COLO668 (cell line): Measurements from ENCODE around the gene ISCA2.

ENCODE experiments used
- DNase-seq: peaks from one replicate; lab custom pipeline; 2025; ENCODE audit not compliant: unreplicated experiment; lab: John Stamatoyannopoulos, UW

Gene ISCA2

DNA sequence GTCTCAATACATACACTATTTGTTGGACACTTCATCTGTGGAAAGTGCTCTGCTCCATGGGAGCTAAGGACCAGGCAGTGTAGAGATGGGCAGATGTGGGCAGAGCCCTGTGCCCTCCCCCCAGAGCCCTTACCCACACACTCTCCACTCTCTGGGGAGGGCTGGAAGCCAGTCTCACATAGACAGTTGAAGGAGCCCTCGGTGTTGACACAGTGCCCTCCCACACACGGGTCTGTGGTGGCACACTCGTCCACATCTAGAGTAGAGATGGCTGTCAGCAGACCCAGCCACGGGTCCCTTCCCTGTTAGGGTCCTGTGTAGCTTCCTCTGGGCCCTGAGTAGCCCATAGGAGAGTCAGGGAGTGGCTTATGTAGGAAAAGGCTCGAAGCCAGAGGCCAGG, 14.3 kb downstream of the ISCA2 start:
- no peak for DNase-seq

GRCh38 chr14:74508292-74508731, 14.7 kb downstream of the ISCA2 start:
- DNase-seq = no peak

- no peak for DNase-seq
Observed at GRCh38 chr14:74508844-74509428, 15.4 kb downstream of the ISCA2 start.

GRCh38 chr14:74509587-74510222, 16.1 kb downstream of the ISCA2 start:
- no peak for DNase-seq

DNA sequence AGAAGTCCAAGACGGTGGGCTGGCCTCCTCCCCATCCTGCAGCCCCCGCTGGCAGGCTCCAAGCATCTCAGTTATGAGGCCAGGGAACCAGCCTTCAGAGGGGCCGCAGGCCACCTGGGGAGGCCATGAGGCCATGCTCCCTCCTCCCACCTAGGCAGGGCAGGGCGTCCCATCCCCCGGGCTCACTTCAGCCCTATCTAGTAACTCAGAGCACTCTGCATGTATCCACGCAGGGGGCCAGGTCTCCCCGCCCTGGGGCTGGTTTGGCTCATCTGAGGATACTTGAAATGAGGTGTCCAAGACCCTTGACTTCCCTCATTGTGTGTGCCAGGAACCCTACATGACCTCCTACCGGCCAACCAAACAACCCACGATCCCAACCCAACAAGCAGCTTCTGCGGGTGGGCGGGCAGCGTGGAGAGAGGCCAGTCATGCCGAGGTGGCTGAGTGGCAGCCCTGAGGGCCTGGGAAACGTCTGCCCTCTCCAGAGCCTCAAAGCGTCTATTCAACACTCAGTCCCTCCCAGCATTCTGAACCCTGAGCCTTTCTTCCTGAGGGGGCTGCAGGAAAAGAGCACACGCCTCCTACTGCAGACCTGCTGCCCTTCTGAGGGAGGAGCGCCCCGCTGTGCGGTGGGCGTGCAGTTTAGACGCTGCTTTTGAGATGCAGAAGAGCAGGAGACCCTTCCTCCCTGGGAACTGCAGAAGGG, 16.8 kb downstream of the ISCA2 start:
- no peak for DNase-seq

- DNase-seq = no peak
Observed at GRCh38 chr14:74510959-74511409, 17.4 kb downstream of the ISCA2 start.

DNA sequence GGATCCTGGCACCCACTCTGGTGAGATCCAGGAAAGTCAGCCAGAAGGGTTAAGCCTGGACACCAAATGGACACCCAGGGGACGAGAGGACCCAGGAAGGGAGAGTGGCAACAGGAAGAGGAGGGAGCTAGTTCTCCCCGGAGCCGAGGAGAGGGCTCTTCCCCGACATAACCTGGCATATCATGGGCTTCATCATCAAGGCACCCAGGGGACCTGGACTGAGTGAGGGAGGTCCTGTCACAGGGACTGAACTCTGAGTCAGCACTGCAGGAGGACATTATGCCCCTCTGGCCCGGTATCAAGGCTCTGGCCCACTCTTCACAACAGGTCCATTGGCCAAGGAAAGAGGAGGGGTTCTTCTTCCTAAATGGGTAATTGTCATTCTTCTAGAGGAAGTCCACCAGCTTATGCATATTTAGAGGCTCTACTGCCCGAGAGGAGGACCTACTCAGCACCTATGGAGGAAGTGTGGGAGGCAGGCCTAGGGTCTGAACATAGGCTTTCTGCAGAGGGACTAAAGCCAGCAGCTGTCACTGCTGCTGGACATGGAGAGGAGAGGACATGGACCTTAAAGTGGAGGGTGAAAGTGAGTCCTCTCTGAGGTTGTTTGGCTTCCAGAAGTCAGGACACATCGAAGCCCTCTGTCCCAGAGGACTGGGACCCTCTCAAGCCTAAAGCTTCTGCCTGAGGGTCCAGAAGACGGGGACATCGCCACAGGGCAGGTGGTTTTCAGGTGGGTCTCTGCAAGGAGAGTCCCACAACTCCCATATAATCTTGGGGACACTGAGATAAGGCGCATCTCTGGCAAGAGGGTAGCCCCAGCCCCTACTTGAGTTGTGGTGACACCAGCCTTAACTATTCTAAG, 18.6 kb downstream of the ISCA2 start:
- no peak for DNase-seq

GRCh38 chr14:74514471-74514941, 20.9 kb downstream of the ISCA2 start:
- DNase-seq = no peak

GRCh38 chr14:74515891-74516412, 22.4 kb downstream of the ISCA2 start:
- DNase-seq = no peak

GRCh38 chr14:74516451-74517160, 23.0 kb downstream of the ISCA2 start:
- no peak for DNase-seq

DNA sequence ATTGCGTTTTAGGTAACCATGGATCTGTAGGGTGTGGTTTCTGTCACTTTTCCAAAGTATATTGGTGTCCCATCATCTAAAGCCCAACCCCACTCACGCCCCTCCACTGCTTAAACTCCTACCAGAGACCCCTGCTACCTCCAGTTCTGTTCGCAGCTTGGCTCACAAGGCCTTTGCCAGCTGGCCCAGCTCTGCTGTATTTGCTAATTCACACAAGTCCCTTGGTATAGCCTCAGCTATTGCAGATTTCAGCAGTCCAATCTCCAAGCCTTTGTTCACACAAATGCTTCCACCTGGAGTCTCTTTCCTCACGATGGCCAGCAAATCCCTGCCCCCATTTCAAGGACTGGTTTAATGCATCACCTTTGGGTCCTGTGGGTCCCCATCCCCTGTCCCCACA, 24.2 kb downstream of the ISCA2 start:
- DNase-seq = peak; percentile 33

DNA sequence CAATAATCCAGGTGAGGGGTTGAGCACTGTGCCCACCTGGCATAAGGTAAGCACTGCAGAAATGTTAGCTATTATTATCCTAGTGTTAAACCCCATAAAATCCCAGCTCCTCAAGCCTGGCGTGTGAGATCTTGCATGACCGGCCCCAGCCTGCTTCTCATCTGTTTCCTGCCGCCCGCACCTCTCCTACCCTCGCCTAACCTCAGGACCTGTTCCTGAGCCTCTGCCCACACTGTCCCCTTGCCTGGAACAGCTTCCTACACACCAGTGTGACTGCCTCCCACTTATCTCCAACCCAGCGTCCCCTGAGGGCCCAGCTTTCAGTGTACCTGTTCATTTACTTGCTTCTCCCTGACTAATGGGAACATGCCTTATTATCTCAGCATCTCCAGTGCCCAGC, 24.7 kb downstream of the ISCA2 start:
- peak; percentile 33 for DNase-seq

DNA sequence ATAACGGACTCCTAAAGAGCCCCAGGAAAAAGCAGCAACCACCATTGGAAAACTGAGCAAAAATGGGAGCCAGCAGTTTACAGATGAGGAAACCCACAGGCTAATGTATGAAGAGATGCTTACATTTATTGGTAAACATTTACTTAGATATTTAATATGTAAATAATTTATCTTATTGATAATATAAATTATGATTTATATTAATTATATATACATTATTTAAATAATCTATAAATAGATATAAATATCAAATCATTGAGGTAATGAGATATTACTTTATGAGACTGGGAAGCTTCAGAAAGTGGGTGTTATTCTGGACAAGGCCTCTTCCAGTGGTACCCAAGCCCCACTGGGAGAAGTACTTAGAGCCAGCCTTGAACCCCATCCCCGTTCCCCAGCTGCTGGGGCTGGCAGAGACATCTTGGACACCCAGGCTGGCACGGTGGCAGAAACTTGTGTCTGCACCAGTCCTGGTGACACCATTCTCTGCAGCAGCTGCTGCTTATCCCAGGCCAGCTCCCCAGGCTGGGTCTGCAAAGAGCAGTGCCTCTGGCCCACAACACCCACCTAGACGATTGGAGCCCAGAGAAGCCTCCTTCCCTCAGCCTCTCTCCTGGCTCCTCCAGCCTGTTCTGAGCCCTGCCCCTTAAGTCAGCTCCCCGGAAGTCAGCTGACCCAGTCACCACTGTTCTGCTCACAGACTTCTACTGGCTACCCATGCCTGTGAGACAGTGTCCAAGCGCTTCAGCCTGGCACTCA, 25.9 kb downstream of the ISCA2 start:
- DNase-seq = no peak

- no peak for DNase-seq
Observed at GRCh38 chr14:74521756-74522155, 28.2 kb downstream of the ISCA2 start.

- no peak for DNase-seq
Observed at GRCh38 chr14:74522740-74523139, 29.2 kb downstream of the ISCA2 start.

GRCh38 chr14:74524076-74524811, 30.7 kb downstream of the ISCA2 start:
- DNase-seq = no peak

DNA sequence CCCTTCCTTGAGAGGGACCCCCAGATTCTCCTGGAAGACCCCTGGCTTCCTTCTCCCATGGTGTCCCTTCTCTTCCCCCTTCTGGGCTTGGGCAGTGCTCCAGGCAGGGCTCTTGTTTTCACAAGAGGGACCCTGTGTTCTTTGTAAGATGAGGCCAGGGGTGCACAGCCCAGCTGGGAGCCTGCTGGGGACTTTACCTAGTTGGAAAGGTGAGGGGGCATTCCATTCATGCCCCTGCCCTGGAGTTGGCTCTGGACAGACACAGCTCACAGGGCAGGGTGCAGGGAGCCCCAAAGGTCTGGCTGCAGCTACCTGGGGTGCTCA, 31.2 kb downstream of the ISCA2 start:
- DNase-seq = no peak

- DNase-seq = no peak
Observed at GRCh38 chr14:74525361-74525851, 31.8 kb downstream of the ISCA2 start.
